Measurements from ENCODE around the gene GALNT7.
"Not testable (repeated sequence)": the region's sequence is repeated elsewhere in the genome, so short reads cannot be mapped to it uniquely, and the experiment has no call there.

Gene GALNT7

GRCh38 chr4:173219126-173219437, 50.5 kb downstream of the GALNT7 start:
- H3K4me1 ChIP-seq (ENCODE audit: control insufficient read depth, insufficient read depth, low read length): peaks cover 29% of the 10 kb centered on the region

GRCh38 chr4:173223743-173224142, 55.1 kb downstream of the GALNT7 start:
- Histone ChIP-seq H3K4me2 (ENCODE audit: low read length) (no peak overlapping the region), H3K9me3 (replicated peaks; ENCODE audit: low read length) (no peaks in the 10 kb centered on the region), H3K27me3 (ENCODE audit: control insufficient read depth, insufficient read depth, low read length) (no peaks in the 10 kb centered on the region), H3K4me1 (ENCODE audit: control insufficient read depth, insufficient read depth, low read length) (peaks cover 6% of the 10 kb centered on the region), H3K36me3 (ENCODE audit: insufficient read depth, low read length) (no peaks in the 10 kb centered on the region), H3K9ac (ENCODE audit: low read depth, low read length) (no peak overlapping the region), H3K4me3 (ENCODE audit: low read length) (no peak overlapping the region)

More at GRCh38 chr4:173219126-173219437, 50.5 kb downstream of the GALNT7 start:
- H3K4me2 ChIP-seq (ENCODE audit: low read length): peak overlapping the region; percentile 58
- H3K4me3 ChIP-seq (ENCODE audit: low read length); H3K9ac ChIP-seq (ENCODE audit: low read depth, low read length); H3K9me3 ChIP-seq (replicated peaks; ENCODE audit: low read length); H3K27me3 ChIP-seq (ENCODE audit: control insufficient read depth, insufficient read depth, low read length); H3K36me3 ChIP-seq (ENCODE audit: insufficient read depth, low read length): not testable (repeated sequence)

GRCh38 chr4:173226401-173226888, 57.8 kb downstream of the GALNT7 start:
- Histone ChIP-seq H3K9ac (ENCODE audit: low read depth, low read length) (no peak overlapping the region), H3K4me1 (ENCODE audit: control insufficient read depth, insufficient read depth, low read length) (no peaks in the 10 kb centered on the region), H3K36me3 (ENCODE audit: insufficient read depth, low read length) (no peaks in the 10 kb centered on the region), H3K27me3 (ENCODE audit: control insufficient read depth, insufficient read depth, low read length) (no peaks in the 10 kb centered on the region), H3K9me3 (replicated peaks; ENCODE audit: low read length) (no peaks in the 10 kb centered on the region), H3K4me3 (ENCODE audit: low read length) (no peak overlapping the region), H3K4me2 (ENCODE audit: low read length) (no peak overlapping the region)

- Histone ChIP-seq H3K9ac (ENCODE audit: low read depth, low read length) (no peak overlapping the region), H3K4me2 (ENCODE audit: low read length) (no peak overlapping the region), H3K4me1 (ENCODE audit: control insufficient read depth, insufficient read depth, low read length) (no peaks in the 10 kb centered on the region), H3K36me3 (ENCODE audit: insufficient read depth, low read length) (no peaks in the 10 kb centered on the region), H3K4me3 (ENCODE audit: low read length) (no peak overlapping the region), H3K27me3 (ENCODE audit: control insufficient read depth, insufficient read depth, low read length) (no peaks in the 10 kb centered on the region), H3K9me3 (replicated peaks; ENCODE audit: low read length) (no peaks in the 10 kb centered on the region)
These were observed 59.1 kb downstream of the GALNT7 start for GRCh38 chr4:173227756-173228155.

GRCh38 chr4:173230062-173230461, 61.5 kb downstream of the GALNT7 start:
- Histone ChIP-seq H3K4me1 (ENCODE audit: control insufficient read depth, insufficient read depth, low read length) (no peaks in the 10 kb centered on the region), H3K9ac (ENCODE audit: low read depth, low read length) (no peak overlapping the region), H3K27me3 (ENCODE audit: control insufficient read depth, insufficient read depth, low read length) (no peaks in the 10 kb centered on the region), H3K4me2 (ENCODE audit: low read length) (no peak overlapping the region), H3K36me3 (ENCODE audit: insufficient read depth, low read length) (no peaks in the 10 kb centered on the region), H3K4me3 (ENCODE audit: low read length) (no peak overlapping the region), H3K9me3 (replicated peaks; ENCODE audit: low read length) (no peaks in the 10 kb centered on the region)

- no peaks in the 10 kb centered on the region for H3K36me3 ChIP-seq (ENCODE audit: insufficient read depth, low read length)
- no peaks in the 10 kb centered on the region for H3K27me3 ChIP-seq (ENCODE audit: control insufficient read depth, insufficient read depth, low read length)
- H3K4me3 ChIP-seq (ENCODE audit: low read length): no peak overlapping the region
- H3K9ac ChIP-seq (ENCODE audit: low read depth, low read length): no peak overlapping the region
- no peak overlapping the region for H3K4me2 ChIP-seq (ENCODE audit: low read length)
- peaks cover 3% of the 10 kb centered on the region for H3K4me1 ChIP-seq (ENCODE audit: control insufficient read depth, insufficient read depth, low read length)
- no peaks in the 10 kb centered on the region for H3K9me3 ChIP-seq (replicated peaks; ENCODE audit: low read length)
These were observed 63.3 kb downstream of the GALNT7 start for GRCh38 chr4:173231916-173232315.

- Histone ChIP-seq H3K4me2 (ENCODE audit: low read length) (no peak overlapping the region), H3K4me3 (ENCODE audit: low read length) (no peak overlapping the region), H3K27me3 (ENCODE audit: control insufficient read depth, insufficient read depth, low read length) (no peaks in the 10 kb centered on the region), H3K9me3 (replicated peaks; ENCODE audit: low read length) (no peaks in the 10 kb centered on the region), H3K9ac (ENCODE audit: low read depth, low read length) (no peak overlapping the region), H3K4me1 (ENCODE audit: control insufficient read depth, insufficient read depth, low read length) (peaks cover 8% of the 10 kb centered on the region), H3K36me3 (ENCODE audit: insufficient read depth, low read length) (no peaks in the 10 kb centered on the region)
These were observed 65.2 kb downstream of the GALNT7 start for GRCh38 chr4:173233857-173234256.

DNA sequence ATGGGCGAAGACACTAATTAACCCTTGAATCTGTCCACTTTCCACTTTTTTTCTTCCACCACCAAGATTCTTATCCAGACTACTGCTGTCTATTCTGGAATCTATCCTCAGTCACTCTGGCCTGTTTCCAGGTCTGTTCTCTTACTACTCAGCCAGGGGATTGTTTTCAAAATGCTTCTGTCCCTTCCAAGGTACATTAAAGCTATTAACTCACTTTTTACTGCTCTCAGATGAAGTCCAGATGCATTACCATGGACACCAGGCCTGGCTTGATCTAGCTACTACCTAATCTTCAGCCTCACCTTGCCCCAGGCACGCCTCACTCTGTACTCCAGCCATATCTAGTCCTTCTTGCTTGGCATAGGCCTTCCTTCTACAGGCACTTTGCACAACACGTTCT, 66.4 kb downstream of the GALNT7 start:
- Histone ChIP-seq H3K9me3 (replicated peaks; ENCODE audit: low read length) (no peaks in the 10 kb centered on the region), H3K9ac (ENCODE audit: low read depth, low read length) (no peak overlapping the region), H3K4me1 (ENCODE audit: control insufficient read depth, insufficient read depth, low read length) (peaks cover 8% of the 10 kb centered on the region), H3K4me3 (ENCODE audit: low read length) (no peak overlapping the region), H3K27me3 (ENCODE audit: control insufficient read depth, insufficient read depth, low read length) (no peaks in the 10 kb centered on the region), H3K36me3 (ENCODE audit: insufficient read depth, low read length) (no peaks in the 10 kb centered on the region), H3K4me2 (ENCODE audit: low read length) (no peak overlapping the region)

GRCh38 chr4:173236301-173236700, 67.7 kb downstream of the GALNT7 start:
- Histone ChIP-seq H3K4me3 (ENCODE audit: low read length) (no peak overlapping the region), H3K4me1 (ENCODE audit: control insufficient read depth, insufficient read depth, low read length) (peaks cover 8% of the 10 kb centered on the region), H3K9me3 (replicated peaks; ENCODE audit: low read length) (no peaks in the 10 kb centered on the region), H3K36me3 (ENCODE audit: insufficient read depth, low read length) (no peaks in the 10 kb centered on the region), H3K27me3 (ENCODE audit: control insufficient read depth, insufficient read depth, low read length) (no peaks in the 10 kb centered on the region), H3K9ac (ENCODE audit: low read depth, low read length) (no peak overlapping the region), H3K4me2 (ENCODE audit: low read length) (no peak overlapping the region)

DNA sequence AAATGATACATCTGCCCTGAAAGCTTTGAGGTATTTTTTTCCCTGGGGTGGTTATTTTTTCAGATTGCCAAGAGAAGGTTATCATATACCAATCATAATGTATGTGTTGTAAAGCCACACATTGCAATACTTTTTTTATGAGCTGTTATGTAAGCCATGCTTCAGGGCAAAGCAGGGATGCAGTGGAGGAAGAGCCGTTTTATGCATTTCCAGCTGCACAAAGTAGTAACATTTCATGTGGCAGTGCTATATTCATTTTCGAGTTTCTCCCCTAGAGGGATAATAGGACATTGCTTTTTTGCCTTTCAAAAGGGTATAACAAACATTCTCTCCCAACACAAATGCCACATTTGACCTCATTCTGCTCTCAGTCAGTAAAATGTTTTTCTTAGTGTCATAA, 68.5 kb downstream of the GALNT7 start:
- H3K4me2 ChIP-seq (ENCODE audit: low read length): no peak overlapping the region
- no peak overlapping the region for H3K4me3 ChIP-seq (ENCODE audit: low read length)
- H3K4me1 ChIP-seq (ENCODE audit: control insufficient read depth, insufficient read depth, low read length): peaks cover 10% of the 10 kb centered on the region
- no peak overlapping the region for H3K9ac ChIP-seq (ENCODE audit: low read depth, low read length)
- no peaks in the 10 kb centered on the region for H3K9me3 ChIP-seq (replicated peaks; ENCODE audit: low read length)
- H3K36me3 ChIP-seq (ENCODE audit: insufficient read depth, low read length): no peaks in the 10 kb centered on the region
- H3K27me3 ChIP-seq (ENCODE audit: control insufficient read depth, insufficient read depth, low read length): no peaks in the 10 kb centered on the region

- Histone ChIP-seq H3K4me3 (ENCODE audit: low read length) (no peak overlapping the region), H3K4me1 (ENCODE audit: control insufficient read depth, insufficient read depth, low read length) (peaks cover 16% of the 10 kb centered on the region), H3K27me3 (ENCODE audit: control insufficient read depth, insufficient read depth, low read length) (no peaks in the 10 kb centered on the region), H3K9me3 (replicated peaks; ENCODE audit: low read length) (no peaks in the 10 kb centered on the region), H3K36me3 (ENCODE audit: insufficient read depth, low read length) (no peaks in the 10 kb centered on the region), H3K9ac (ENCODE audit: low read depth, low read length) (no peak overlapping the region), H3K4me2 (ENCODE audit: low read length) (no peak overlapping the region)
These were observed 69.2 kb downstream of the GALNT7 start for GRCh38 chr4:173237762-173238161.

- Histone ChIP-seq H3K9ac (ENCODE audit: low read depth, low read length) (no peak overlapping the region), H3K36me3 (ENCODE audit: insufficient read depth, low read length) (no peaks in the 10 kb centered on the region), H3K4me3 (ENCODE audit: low read length) (no peak overlapping the region)
These were observed 72.1 kb downstream of the GALNT7 start for GRCh38 chr4:173240696-173241095.

More at GRCh38 chr4:173240696-173241095, 72.1 kb downstream of the GALNT7 start:
- peaks cover 29% of the 10 kb centered on the region for H3K4me1 ChIP-seq (ENCODE audit: control insufficient read depth, insufficient read depth, low read length)
- no peak overlapping the region for H3K4me2 ChIP-seq (ENCODE audit: low read length)
- no peaks in the 10 kb centered on the region for H3K27me3 ChIP-seq (ENCODE audit: control insufficient read depth, insufficient read depth, low read length)
- H3K9me3 ChIP-seq (replicated peaks; ENCODE audit: low read length): no peaks in the 10 kb centered on the region
